IMR-90 (cell line): ENCODE data around the gene ABCC10. TPM values are rescaled to one million over a fixed set of nuclear protein-coding genes. Genes with fewer than 3 reads are reported as not detected.
"Not testable (repeated sequence)": the region's sequence is repeated elsewhere in the genome, so short reads cannot be mapped to it uniquely, and the experiment has no call there.

Source experiments
- ATAC-seq: fragments of 200-7000 bp; cut with Tn5 transposase; 2 replicates; pipeline ENCODE4 v1.9.1; 2020; ENCODE audit warnings: low read depth, mild to moderate bottlenecking, moderate library complexity
- BruUV-seq: library from RNA; stranded (reverse); fragments of 400-500 nt; replicated peaks from 2 replicates; lab custom pipeline; 2021; lab: Mats Ljungman, UMichigan
- CTCF ChIA-PET: fragments of 300-600 bp; formaldehyde crosslinking; extraction: SDS; loops from one replicate; lab custom pipeline; 2021; ENCODE audit warnings: antibody characterized with exemption; lab: Yijun Ruan, JAX
- POLR2A ChIA-PET: fragments of 300-600 bp; sonication (Branson Sonifier 250); formaldehyde crosslinking; loops from one replicate; lab custom pipeline; 2022; ENCODE audit warnings: antibody characterized with exemption; ENCODE audit not compliant: unreplicated experiment; lab: Charles Lee
- DNase-seq: peaks from one replicate; pipeline ENCODE4 v3.0.0; 2013
- H2AFZ ChIP-seq: replicated peaks from 2 replicates; pipeline ENCODE3; 2013; ENCODE audit warnings: low read length, mild to moderate bottlenecking; ENCODE audit not compliant: poor library complexity
- H2AK5ac ChIP-seq: 2 replicates; pipeline ENCODE4 v1.6.1; 2013; ENCODE audit warnings: low read depth, low read length, inconsistent platforms
- H2AK9ac ChIP-seq: replicated peaks from 2 replicates; pipeline ENCODE3; 2013; ENCODE audit warnings: mild to moderate bottlenecking, low read depth, low read length, moderate library complexity; ENCODE audit not compliant: poor library complexity
- H2BK120ac ChIP-seq: 2 replicates; pipeline ENCODE4 v1.6.1; 2013; ENCODE audit warnings: low read depth, low read length, inconsistent platforms
- H2BK15ac ChIP-seq: 3 replicates; pipeline ENCODE4 v1.6.1; 2013; ENCODE audit warnings: low read depth, low read length, inconsistent platforms
- H2BK20ac ChIP-seq: 2 replicates; pipeline ENCODE4 v1.6.1; 2013; ENCODE audit warnings: low read depth, mild to moderate bottlenecking, inconsistent platforms, low read length, moderate library complexity
- H2BK5ac ChIP-seq: 2 replicates; pipeline ENCODE4 v1.6.1; 2013; ENCODE audit warnings: mild to moderate bottlenecking, low read depth, low read length, inconsistent platforms; ENCODE audit not compliant: poor library complexity, severe bottlenecking
- H3K14ac ChIP-seq: replicated peaks from 2 replicates; pipeline ENCODE4 v1.6.1; 2013; ENCODE audit warnings: low read depth, low read length, inconsistent platforms
- H3K18ac ChIP-seq: 2 replicates; pipeline ENCODE4 v1.6.1; 2013; ENCODE audit warnings: low read depth, low read length, control low read depth
- H3K23ac ChIP-seq: 2 replicates; pipeline ENCODE4 v1.6.1; 2013; ENCODE audit warnings: low read depth, low read length, inconsistent platforms
- H3K27ac ChIP-seq: 2 replicates; pipeline ENCODE4 v1.5.1; 2013; ENCODE audit warnings: mild to moderate bottlenecking, control low read depth, low read length; ENCODE audit not compliant: insufficient read depth
- H3K27me3 ChIP-seq: 2 replicates; pipeline ENCODE4 v1.6.1; 2013; ENCODE audit warnings: low read length; ENCODE audit not compliant: control insufficient read depth, insufficient read depth
- H3K36me3 ChIP-seq: 2 replicates; pipeline ENCODE4 v1.6.1; 2013; ENCODE audit warnings: low read length, mixed read lengths; ENCODE audit not compliant: control insufficient read depth, insufficient read depth
- H3K4ac ChIP-seq: 2 replicates; pipeline ENCODE4 v1.6.1; 2013; ENCODE audit warnings: low read depth, low read length, inconsistent platforms
- H3K4me1 ChIP-seq: 2 replicates; pipeline ENCODE4 v1.6.1; 2013; ENCODE audit warnings: low read length, mixed read lengths; ENCODE audit not compliant: control insufficient read depth, insufficient read depth
- H3K4me2 ChIP-seq: 2 replicates; pipeline ENCODE4 v1.6.1; 2013; ENCODE audit warnings: low read depth, mild to moderate bottlenecking, control low read depth, low read length, moderate library complexity
- H3K4me3 ChIP-seq: 2 replicates; pipeline ENCODE4 v1.5.1; 2013; ENCODE audit warnings: low read depth, mild to moderate bottlenecking, control low read depth, low read length, moderate library complexity; ENCODE audit not compliant: insufficient read depth
- H3K56ac ChIP-seq: 2 replicates; pipeline ENCODE4 v1.6.1; 2013; ENCODE audit warnings: low read length, inconsistent platforms; ENCODE audit not compliant: insufficient read depth; ENCODE audit errors: extremely low read depth
- H3K79me1 ChIP-seq, 2 experiments: 2 replicates each; pipeline ENCODE4 v1.6.1; 2013; ENCODE audit warnings: low read length in 2 of 2, inconsistent platforms in 1 of 2, low read depth in 1 of 2
- H3K9ac ChIP-seq: 2 replicates; pipeline ENCODE4 v1.6.1; 2013; ENCODE audit warnings: low read depth, low read length, control low read depth
- H3K9me1 ChIP-seq: 2 replicates; pipeline ENCODE4 v1.6.1; 2013; ENCODE audit warnings: low read length, inconsistent platforms; ENCODE audit not compliant: insufficient read depth
- H3K9me3 ChIP-seq: 2 replicates; pipeline ENCODE4 v1.6.1; 2013; ENCODE audit warnings: low read length; ENCODE audit not compliant: control insufficient read depth, insufficient read depth
- H4K20me1 ChIP-seq: 2 replicates; pipeline ENCODE4 v1.6.1; 2013; ENCODE audit warnings: low read length, inconsistent platforms; ENCODE audit not compliant: insufficient read depth
- H4K5ac ChIP-seq: 2 replicates; pipeline ENCODE4 v1.6.1; 2013; ENCODE audit warnings: mild to moderate bottlenecking, low read depth, low read length, control low read depth
- H4K8ac ChIP-seq, 2 experiments: 2 replicates each; pipeline ENCODE4 v1.6.1; 2013; ENCODE audit warnings: low read depth in 2 of 2, low read length in 2 of 2, control low read depth in 1 of 2, inconsistent platforms in 1 of 2
- H4K91ac ChIP-seq: 2 replicates; pipeline ENCODE4 v1.6.1; 2013; ENCODE audit warnings: low read depth, low read length, inconsistent platforms; ENCODE audit not compliant: insufficient read depth
- WGBS, 2 experiments: methylation state at CpG; one replicate each; pipeline versions ENCODE4 v1.1.5 to v1.1.7; 2013; ENCODE audit warnings: missing lambda C conversion rate in 2 of 2; ENCODE audit not compliant: insufficient read length in 1 of 2; ENCODE audit errors: extremely low coverage in 2 of 2; 5-methylcytosine and 5-hydroxymethylcytosine counted together
- dilution Hi-C: fragments of 300-500 bp; cut with HindIII; formaldehyde crosslinking; loops from one replicate; pipeline ENCODE4 v1.14.3; 2018; ENCODE audit warnings: low sequenced_read_pairs; ENCODE audit not compliant: unreplicated experiment
- in situ Hi-C: fragments of 300-500 bp; cut with MboI; formaldehyde crosslinking; loops from 3 replicates; pipeline ENCODE4 v1.14.3; 2019; ENCODE audit warnings: low sequenced_read_pairs, inconsistent platforms, mixed read lengths
- intact Hi-C: fragments of 100-400 bp; cut with micrococcal nuclease; formaldehyde crosslinking; loops from 2 replicates; pipeline ENCODE4 v1.10.0; 2022
- polyA plus RNA-seq, 3 experiments: library from polyadenylated mRNA; depleted of rRNA; stranded (reverse); fragments of >200 nt; gene quantifications; 2 replicates each; pipeline ENCODE4 v1.2.3, GENCODE V29; 2012; ENCODE audit warnings: low replicate concordance in 1 of 3
- total RNA-seq: library from RNA; depleted of rRNA; stranded (reverse); fragments of >200 nt; gene quantifications from 2 replicates; pipeline ENCODE4 v1.2.3, GENCODE V29; 2012

Gene ABCC10
- total and polyA plus RNA-seq, 2 of the 4 experiments (the other 2 are of a cell fraction) = 7.0 to 26.3 TPM

- H3K36me3 ChIP-seq, H2AK5ac ChIP-seq, H2BK20ac ChIP-seq, dilution Hi-C loops, H3K4me1 ChIP-seq, H2AK9ac ChIP-seq, H3K4me3 ChIP-seq, H3K4ac ChIP-seq, H4K91ac ChIP-seq, H3K14ac ChIP-seq, H2BK120ac ChIP-seq, H3K56ac ChIP-seq, BruUV-seq, H2BK15ac ChIP-seq, H3K23ac ChIP-seq, H3K4me2 ChIP-seq, POLR2A ChIA-PET, ATAC-seq, intact Hi-C loops, H3K9me1 ChIP-seq, H4K5ac ChIP-seq, H3K79me1 ChIP-seq, H3K9ac ChIP-seq, H2BK5ac ChIP-seq, H4K20me1 ChIP-seq, H4K8ac ChIP-seq, DNase-seq, in situ Hi-C loops, H3K27ac ChIP-seq, H2AFZ ChIP-seq, H3K18ac ChIP-seq, H3K9me3 ChIP-seq: not testable (repeated sequence)
- WGBS, 2 experiments = 80% methylated on average over 2 of the region's 15 CpGs; no CpG with 5 or more reads in 1 of the 2 experiments
- peaks cover 28% of the 10 kb centered on the region for H3K27me3 ChIP-seq
- CTCF ChIA-PET = interaction anchor here (0.6 kb wide), 1 partner anchor 218 kb away, joined by 3 read pairs; no protein-coding TSS in a partner anchor
Observed at GRCh38 chr6:43458154-43458553, 30.8 kb downstream of the ABCC10 start.
